Measurements from ENCODE around the gene KAT6B.

KAT6B gene

GRCh38 chr10:74824184-74824899, 2.1 kb upstream of the KAT6B start:
- DNase-seq = no peak

DNA sequence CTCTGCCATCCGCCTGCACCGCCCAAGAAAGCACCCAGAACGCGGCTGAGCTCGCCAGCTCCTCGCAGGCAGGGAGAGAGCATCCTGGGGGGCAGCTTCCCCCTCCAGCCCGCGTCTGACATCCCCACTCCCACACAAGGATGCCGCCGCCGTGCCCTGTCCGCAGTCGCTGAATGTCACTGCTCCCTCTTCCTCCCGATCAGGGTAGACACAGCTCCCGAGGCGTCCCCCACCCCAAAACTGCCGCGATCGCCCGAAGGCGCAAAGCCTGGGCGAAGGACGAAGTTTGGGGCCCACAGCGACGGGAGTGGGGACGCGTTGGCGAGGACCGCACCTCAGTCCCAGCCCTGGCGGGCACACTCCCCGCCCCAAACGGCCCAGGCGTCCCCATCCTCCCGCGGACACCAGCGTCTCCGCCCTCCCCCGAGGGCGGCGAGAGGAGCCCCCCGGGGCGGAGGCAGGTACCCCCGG, 1.5 kb upstream of the KAT6B start:
- DNase-seq = no peak

DNA sequence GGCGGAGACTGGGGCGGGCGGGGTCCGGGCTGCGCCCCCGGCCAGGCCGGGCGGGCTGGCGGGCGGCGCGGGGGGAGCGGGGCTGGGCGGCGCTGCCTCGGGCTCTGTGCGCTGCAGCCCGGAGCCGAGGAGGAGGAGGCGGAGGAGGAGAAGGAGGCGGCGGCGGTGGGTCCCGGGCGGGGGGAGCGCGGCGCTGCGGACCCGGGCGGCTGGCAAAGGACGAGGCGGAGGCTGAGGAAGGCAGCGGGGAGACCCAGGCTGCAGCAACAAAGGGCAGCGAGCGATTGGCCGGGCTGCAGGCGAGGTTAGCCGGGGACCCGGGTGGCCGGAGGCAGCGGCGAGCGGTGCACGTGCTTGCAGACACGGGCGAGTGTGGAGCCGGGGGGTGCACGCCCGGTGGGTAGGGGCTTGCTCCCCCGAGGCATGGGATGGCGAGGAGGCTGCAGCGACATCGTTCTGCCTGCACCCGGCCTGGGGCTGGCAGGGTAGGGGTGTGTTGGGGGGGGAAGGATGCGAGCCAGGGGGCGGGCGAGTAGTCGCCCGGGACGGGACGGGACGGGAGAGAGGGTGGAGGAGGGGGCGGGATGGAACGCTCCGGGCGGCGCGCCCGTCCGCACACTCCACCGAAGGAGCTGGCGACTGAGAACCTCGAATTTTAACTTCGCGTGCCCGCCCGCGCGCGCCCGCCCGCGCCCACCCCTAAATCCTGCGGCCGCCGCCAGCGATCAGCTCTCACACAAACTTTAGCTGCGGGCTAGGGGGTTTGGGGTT, 844 bp upstream of the KAT6B start:
- no peak for DNase-seq

GRCh38 chr10:74827045-74827441, 643 bp downstream of the KAT6B start:
- DNase-seq = no peak

DNA sequence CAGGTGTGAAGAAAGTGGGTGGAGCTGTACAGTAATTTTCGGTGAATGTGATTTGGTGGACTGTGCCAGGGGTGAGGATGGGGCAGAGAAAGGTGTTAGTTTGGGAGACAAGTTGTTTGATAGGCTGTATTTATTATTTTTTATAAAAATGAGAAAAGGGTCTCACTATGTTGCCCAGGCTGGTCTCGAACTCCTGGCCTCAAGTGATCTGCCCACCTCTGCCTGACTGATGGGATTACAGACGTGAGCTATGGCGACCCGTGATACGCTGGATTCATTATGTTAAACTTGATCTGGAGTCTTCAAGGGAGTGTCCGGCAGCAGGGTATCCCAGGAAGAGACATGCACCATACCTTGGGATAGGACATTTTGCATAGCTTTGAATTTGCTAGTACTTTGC, 1.3 kb downstream of the KAT6B start:
- DNase-seq = no peak

DNA sequence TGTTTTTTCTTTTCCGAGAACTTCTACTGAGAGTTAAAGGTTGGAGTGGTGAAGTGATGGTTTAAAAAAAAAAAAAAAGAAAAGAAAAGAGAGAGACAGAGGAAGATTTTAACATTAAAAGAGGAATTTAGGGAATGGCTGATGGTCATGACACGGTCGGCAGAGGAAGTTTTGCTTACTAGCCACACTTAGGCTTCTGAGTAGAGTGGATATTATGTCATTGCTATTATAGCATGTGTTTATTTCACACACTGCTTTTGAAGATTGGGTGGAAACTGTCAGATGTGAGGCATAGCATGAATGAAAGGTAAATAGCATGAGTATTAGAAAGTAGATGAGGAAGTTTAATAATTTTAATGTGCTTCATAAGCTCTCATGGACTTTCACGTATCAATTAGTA, 2.5 kb downstream of the KAT6B start:
- no peak for DNase-seq

DNA sequence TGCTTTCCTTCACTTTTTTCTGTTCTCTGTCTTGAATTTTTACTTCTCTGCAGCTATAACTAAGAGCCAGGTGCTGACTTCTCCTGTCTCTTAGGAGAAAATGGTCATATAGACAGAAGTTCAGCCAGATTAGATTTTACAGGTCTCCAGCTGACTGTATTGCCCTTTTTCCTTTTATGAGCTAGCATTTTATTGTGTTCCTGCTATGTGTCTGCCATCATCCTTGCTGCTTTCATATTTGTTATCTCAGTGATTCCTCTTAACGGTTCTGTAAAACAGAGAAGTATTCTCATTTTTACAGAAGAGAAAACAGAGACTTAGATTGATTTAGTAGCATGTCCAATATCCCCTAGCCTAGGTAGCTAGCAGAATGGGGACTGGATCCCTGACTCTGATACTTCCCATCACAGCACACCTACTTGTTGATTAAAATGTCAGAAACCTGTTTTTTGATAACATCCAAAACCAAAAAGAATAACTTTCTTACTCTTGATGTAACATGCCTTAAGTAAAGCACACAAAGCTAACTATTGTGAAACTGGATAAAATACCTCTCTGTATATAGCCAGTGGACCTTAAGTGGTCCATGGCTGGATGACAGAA, 5.2 kb downstream of the KAT6B start:
- DNase-seq = no peak

DNA sequence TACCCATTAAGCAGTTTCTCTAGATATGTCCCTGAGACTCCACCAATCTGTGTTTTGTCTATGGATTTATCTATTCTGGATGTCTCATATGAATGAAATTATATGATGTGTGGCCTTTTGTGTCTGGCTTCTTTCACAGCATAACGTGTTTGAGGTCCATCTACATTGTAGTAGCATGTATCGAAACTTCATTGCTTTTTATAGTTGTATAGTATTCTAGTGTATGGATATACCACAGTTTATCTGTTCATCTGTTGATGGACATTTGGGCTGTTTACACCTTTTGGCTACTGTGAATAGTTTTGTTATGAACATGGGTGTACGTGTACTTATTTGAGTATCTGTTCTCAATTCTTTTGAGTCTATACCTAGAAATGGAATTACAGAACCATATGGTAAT, 9.6 kb downstream of the KAT6B start:
- DNase-seq = no peak

DNA sequence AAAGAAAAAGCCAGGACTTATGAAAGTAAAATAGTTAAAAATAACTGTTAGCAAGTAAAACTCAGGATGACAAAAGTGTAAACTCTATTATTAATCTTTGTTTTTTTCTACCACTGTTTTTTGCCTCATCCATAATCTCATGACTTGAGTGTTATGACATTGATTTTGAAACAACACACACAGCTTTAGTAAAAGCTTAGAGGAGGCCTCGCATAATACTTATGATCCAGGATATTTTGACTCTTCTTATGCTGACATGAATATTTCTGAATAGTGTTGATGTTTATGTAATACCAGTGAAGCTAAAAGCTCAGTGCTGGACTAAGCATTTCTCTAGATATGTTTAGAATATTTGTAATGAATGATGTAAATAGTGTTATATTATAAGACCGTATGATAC, 10.5 kb downstream of the KAT6B start:
- no peak for DNase-seq

DNA sequence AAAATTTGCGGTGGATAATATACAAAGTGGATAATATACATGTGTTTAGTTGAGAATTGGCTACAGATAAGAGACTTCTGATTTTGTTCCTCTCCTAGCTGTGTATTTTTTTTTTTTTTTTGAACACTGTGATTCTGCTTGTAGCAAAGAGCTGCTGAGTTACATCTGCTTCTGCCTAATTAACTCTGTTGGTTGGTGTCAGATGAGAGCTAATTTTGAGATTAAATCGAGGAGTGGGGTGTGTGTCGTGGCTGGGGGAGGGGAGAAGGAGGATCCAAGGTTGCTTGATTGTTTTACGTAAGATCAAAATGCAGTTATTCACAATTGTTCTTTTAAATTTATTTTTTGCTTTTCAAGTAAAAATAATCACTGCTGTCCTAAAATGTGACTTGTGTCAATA, 11.3 kb downstream of the KAT6B start:
- DNase-seq = no peak

DNA sequence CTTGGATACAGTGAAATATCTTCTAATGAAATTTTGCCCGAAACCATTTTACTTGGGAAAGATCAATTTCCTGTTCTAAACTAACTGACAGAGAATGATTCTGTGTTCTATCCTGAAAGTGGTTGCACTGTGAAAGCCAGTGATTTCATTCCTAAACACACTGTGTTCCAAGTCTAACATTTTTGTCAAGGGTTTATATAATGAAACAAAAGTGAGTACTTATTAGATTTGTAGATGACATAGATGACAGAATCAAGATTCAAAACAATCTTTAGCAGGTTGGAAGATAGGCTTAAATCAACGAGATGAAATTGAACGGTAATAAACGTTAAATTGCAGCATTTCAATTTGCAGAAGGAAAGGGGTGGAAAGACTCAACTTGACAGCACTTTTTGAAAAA, 13.3 kb downstream of the KAT6B start:
- no peak for DNase-seq

DNA sequence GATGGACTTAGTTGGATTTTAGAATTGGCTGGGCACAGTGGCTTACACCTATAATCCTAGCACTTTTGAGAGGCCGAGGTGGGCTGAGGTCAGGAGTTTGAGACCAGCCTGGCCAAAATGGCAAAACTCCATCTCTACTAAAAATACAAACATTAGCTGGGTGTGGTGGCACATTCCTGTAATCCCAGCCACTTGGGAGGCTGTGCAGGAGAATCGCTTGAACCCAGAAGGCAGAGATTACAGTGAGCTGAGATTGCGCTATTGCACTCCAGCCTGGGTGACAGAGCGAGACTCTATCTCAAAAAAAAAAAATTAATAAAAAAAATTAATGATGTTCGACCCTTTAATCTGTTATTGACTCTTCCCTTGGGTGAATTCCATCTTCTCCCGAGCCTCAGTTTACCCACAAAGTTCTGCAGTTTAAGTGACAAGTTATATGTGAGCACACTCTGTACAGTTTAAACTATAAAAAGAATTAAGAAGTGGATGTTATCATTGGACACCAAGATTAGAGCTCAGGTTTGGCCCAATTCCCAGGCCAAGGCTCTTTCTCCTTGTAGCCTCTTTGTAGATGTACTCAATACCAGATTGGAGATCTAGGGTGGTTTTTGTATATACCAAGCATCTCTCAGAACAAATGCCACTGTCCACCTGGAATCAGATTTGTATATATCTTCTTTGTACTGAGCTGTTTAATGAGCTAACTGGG, 15.0 kb downstream of the KAT6B start:
- no peak for DNase-seq

GRCh38 chr10:74842301-74842954, 16.0 kb downstream of the KAT6B start:
- DNase-seq = peak; percentile 23

GRCh38 chr10:74846958-74847357, 20.6 kb downstream of the KAT6B start:
- no peak for DNase-seq

GRCh38 chr10:74851831-74852230, 25.4 kb downstream of the KAT6B start:
- no peak for DNase-seq

GRCh38 chr10:74852381-74852780, 26.0 kb downstream of the KAT6B start:
- no peak for DNase-seq

DNA sequence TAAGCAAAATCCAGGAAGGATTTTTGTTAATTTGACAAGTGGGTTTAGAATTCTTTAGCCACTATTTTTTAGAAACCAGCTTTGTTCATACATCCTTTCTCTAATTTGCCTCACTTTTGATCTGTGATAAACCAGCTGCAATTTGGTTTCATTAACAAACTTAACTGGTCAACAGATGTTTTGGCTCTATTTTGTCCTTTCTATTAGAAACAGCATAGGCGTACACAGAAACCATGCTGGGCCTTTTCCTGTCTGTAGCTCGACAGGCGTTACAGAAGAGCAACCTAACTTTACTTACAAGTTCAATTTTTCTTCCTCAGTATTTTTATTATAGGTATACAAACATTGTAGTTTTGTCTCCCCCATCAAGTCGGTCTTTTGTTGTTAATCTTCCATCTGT, 28.2 kb downstream of the KAT6B start:
- no peak for DNase-seq

- DNase-seq = no peak
Measured at GRCh38 chr10:74855027-74855426, 28.6 kb downstream of the KAT6B start.

- no peak for DNase-seq
Measured at GRCh38 chr10:74855439-74855838, 29.0 kb downstream of the KAT6B start.

DNA sequence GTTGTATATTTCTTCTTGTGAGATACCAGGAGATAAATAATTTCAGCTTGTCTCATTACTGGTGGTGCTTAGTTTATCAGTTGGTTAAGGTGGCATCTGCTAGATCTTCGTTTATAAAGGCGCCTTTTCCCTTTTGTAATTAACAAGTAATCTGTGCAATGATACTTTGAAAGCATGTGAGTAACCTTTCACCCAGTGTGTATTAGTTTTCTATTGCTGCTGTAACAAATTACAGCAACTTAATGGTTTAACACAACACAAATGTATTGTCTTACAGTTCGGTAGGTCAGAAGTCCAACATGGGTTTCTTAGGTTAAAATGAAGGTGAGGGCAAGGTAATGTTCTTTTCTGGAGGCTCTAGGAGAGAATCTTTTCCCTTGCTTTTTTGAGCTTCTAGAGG, 30.5 kb downstream of the KAT6B start:
- DNase-seq = no peak

- no peak for DNase-seq
Measured at GRCh38 chr10:74857586-74857985, 31.2 kb downstream of the KAT6B start.

GRCh38 chr10:74859546-74859945, 33.1 kb downstream of the KAT6B start:
- DNase-seq = peak; percentile 40

GRCh38 chr10:74862625-74863024, 36.2 kb downstream of the KAT6B start:
- DNase-seq = no peak
